A549 (cell line): ENCODE data around the gene FCMR. TPM values are rescaled to one million over a fixed set of nuclear protein-coding genes. Genes with fewer than 3 reads are reported as not detected.

Experiments used
- ATAC-seq, 2 experiments: fragments of 200-7000 bp in 1 of 2; fragments of >200 bp in 1 of 2; cut with Nextera tagmentation in 1 of 2; cut with Tn5 transposase in 1 of 2; 3 replicates each; pipeline versions ENCODE4 v1.8.0 to v1.9.1; 2018 to 2020; ENCODE audit warnings: mild to moderate bottlenecking in 1 of 2, moderate library complexity in 1 of 2
- CTCF ChIA-PET: fragments of 300-600 bp; sonication (Branson Sonifier 250); formaldehyde crosslinking; extraction: SDS; loops from one replicate; lab custom pipeline; 2021; ENCODE audit warnings: antibody characterized with exemption, inconsistent platforms; lab: Yijun Ruan, JAX
- POLR2A ChIA-PET: fragments of 350-600 bp; formaldehyde crosslinking; extraction: SDS; loops from one replicate; lab custom pipeline; 2021; ENCODE audit warnings: antibody characterized with exemption, inconsistent platforms; lab: Yijun Ruan, JAX
- DNase-seq, 2 experiments: peaks; one replicate each; pipeline versions ENCODE4 v3.0.0 to v3.0.0-alpha.2; 2011 to 2016; ENCODE audit warnings: low read depth in 1 of 2, low spot score in 1 of 2
- FAIRE-seq: peaks from 2 replicates; lab custom pipeline; 2011; peaks lifted over from hg19 to GRCh38; lab: Jason Lieb, UNC
- H3K27ac ChIP-seq, 2 experiments: fragments of >200 bp; sonication (Bioruptor Twin); formaldehyde crosslinking; 3 replicates each; pipeline ENCODE4 v1.5.1; 2016 to 2017
- H3K4me1 ChIP-seq: fragments of >200 bp; sonication (Bioruptor Twin); formaldehyde crosslinking; 3 replicates; pipeline ENCODE4 v1.6.1; 2016
- H3K4me2 ChIP-seq: fragments of >200 bp; sonication (Bioruptor Twin); formaldehyde crosslinking; 3 replicates; pipeline ENCODE4 v1.6.1; 2016
- H3K4me3 ChIP-seq: fragments of >200 bp; sonication (Bioruptor Twin); formaldehyde crosslinking; 3 replicates; pipeline ENCODE4 v1.5.1; 2016
- H3K9me3 ChIP-seq: fragments of >200 bp; sonication (Bioruptor Twin); formaldehyde crosslinking; 3 replicates; pipeline ENCODE4 v1.6.1; 2016
- CBX8 ChIP-seq: fragments of 200-600 bp; sonication (generic); IDR thresholded peaks from 2 replicates; pipeline ENCODE4 v1.6.1; 2016
- CEBPB ChIP-seq, 2 experiments: fragments of >200 bp in 1 of 2; sonication (Bioruptor Twin) in 1 of 2; formaldehyde crosslinking in 1 of 2; IDR thresholded peaks; 2 replicates each; pipeline ENCODE4 v1.6.1; 2012 to 2016
- CHD4 ChIP-seq: fragments of 200-600 bp; sonication (generic); IDR thresholded peaks from 2 replicates; pipeline ENCODE4 v1.6.1; 2016; ENCODE audit warnings: antibody characterized with exemption, mild to moderate bottlenecking, borderline replicate concordance
- CTCF ChIP-seq: fragments of >200 bp; sonication (Bioruptor Twin); formaldehyde crosslinking; IDR thresholded peaks from 3 replicates; pipeline ENCODE4 v1.5.1; 2016
- EHF ChIP-seq: fragments of 250-450 bp; sonication (Bioruptor Pico); IDR thresholded peaks from 2 replicates; pipeline ENCODE4 v1.5.0; 2020; ENCODE audit warnings: mild to moderate bottlenecking
- FOSL2 ChIP-seq, 2 experiments: fragments of 450-650 bp in 1 of 2; fragments of >200 bp in 1 of 2; sonication (Bioruptor Twin) in 1 of 2; formaldehyde crosslinking; IDR thresholded peaks; 2 replicates each; pipeline versions ENCODE4 v1.5.0 to v1.6.1; 2016 to 2020; ENCODE audit warnings: mild to moderate bottlenecking in 1 of 2, moderate library complexity in 1 of 2
- HOXB5 ChIP-seq: fragments of 250-450 bp; sonication (Bioruptor Pico); IDR thresholded peaks from 2 replicates; pipeline ENCODE4 v1.5.0; 2020; ENCODE audit warnings: mild to moderate bottlenecking, moderate library complexity
- MAFK ChIP-seq: fragments of 450-650 bp; IDR thresholded peaks from 2 replicates; pipeline ENCODE4 v1.6.1; 2014; ENCODE audit not compliant: partially characterized antibody
- MAZ ChIP-seq: fragments of 150-350 bp; IDR thresholded peaks from 2 replicates; pipeline ENCODE4 v1.6.1; 2014; ENCODE audit warnings: antibody characterized with exemption, low read depth, low read length, borderline replicate concordance
- MYC ChIP-seq: IDR thresholded peaks from 2 replicates; pipeline ENCODE4 v1.6.1; 2012; ENCODE audit warnings: mild to moderate bottlenecking, inconsistent platforms, low read length, improper control_type of control experiment, borderline replicate concordance
- PHF8 ChIP-seq: fragments of 200-600 bp; sonication (generic); IDR thresholded peaks from 2 replicates; pipeline ENCODE4 v1.6.1; 2016; ENCODE audit warnings: low read depth, mild to moderate bottlenecking, antibody characterized with exemption, moderate library complexity, borderline replicate concordance
- RAD21 ChIP-seq, 2 experiments: fragments of >200 bp in 1 of 2; sonication (Bioruptor Twin) in 1 of 2; formaldehyde crosslinking in 1 of 2; IDR thresholded peaks in 1 of 2; conservative IDR thresholded peaks in 1 of 2; 2 replicates in 1 of 2; 3 replicates in 1 of 2; pipeline ENCODE4 v1.6.1; 2012 to 2018; ENCODE audit warnings: inconsistent platforms in 1 of 2
- RCOR1 ChIP-seq: fragments of 150-350 bp; IDR thresholded peaks from 2 replicates; pipeline ENCODE4 v1.6.1; 2014; ENCODE audit warnings: antibody characterized with exemption, low read length, low read depth
- REST ChIP-seq: fragments of 200-600 bp; sonication (generic); IDR thresholded peaks from 2 replicates; pipeline ENCODE4 v1.6.1; 2016; ENCODE audit warnings: antibody characterized with exemption, mild to moderate bottlenecking, moderate library complexity
- RFX5 ChIP-seq: fragments of 450-650 bp; IDR thresholded peaks from 2 replicates; pipeline ENCODE4 v1.7.1; 2014; ENCODE audit warnings: antibody characterized with exemption, mild to moderate bottlenecking, moderate library complexity
- SMC3 ChIP-seq: fragments of >200 bp; sonication (Bioruptor Twin); formaldehyde crosslinking; IDR thresholded peaks from 3 replicates; pipeline ENCODE4 v1.6.1; 2018; ENCODE audit warnings: inconsistent platforms
- TFCP2L1 ChIP-seq: fragments of 250-450 bp; sonication (Bioruptor Pico); IDR thresholded peaks from 2 replicates; pipeline ENCODE4 v1.5.0; 2021; ENCODE audit warnings: mild to moderate bottlenecking
- TP53 ChIP-seq: fragments of 250-450 bp; sonication (Bioruptor Pico); IDR thresholded peaks from 2 replicates; pipeline ENCODE4 v1.5.0; 2021; ENCODE audit warnings: mild to moderate bottlenecking, moderate library complexity
- ZC3H11A ChIP-seq: fragments of 450-650 bp; IDR thresholded peaks from 2 replicates; pipeline ENCODE4 v1.6.1; 2014; ENCODE audit warnings: antibody characterized with exemption, mild to moderate bottlenecking
- ZSCAN20 ChIP-seq: fragments of 250-450 bp; sonication (Bioruptor Pico); IDR thresholded peaks from 2 replicates; pipeline ENCODE4 v1.8.0; 2022; ENCODE audit warnings: mild to moderate bottlenecking, moderate library complexity
- WGBS: methylation state at CpG from one replicate; pipeline ENCODE4 v1.1.6; 2017; ENCODE audit errors: missing lambda C conversion rate; 5-methylcytosine and 5-hydroxymethylcytosine counted together
- polyA plus RNA-seq, 4 experiments: library from polyadenylated mRNA; depleted of rRNA in 3 of 4; stranded (reverse); fragments of >200 nt; fragmentation: RNase III in 1 of 4; extraction: RNeasy Plus Mini Kit Qiagen cat#74134 plus additional on column Dnase treatment in 1 of 4; gene quantifications; 2 replicates in 3 of 4; 3 replicates in 1 of 4; pipeline ENCODE4 v1.2.3, GENCODE V29; 2011 to 2017
- TF ChIP-seq, protein P1 (sequence below): fragments of >200 bp; sonication (Bioruptor Twin); formaldehyde crosslinking; IDR thresholded peaks from 3 replicates; pipeline ENCODE4 v1.6.1; 2016

FCMR gene
- polyA plus RNA-seq, 2 of the 4 experiments (the other 2 are of a cell fraction): 0.19 to 0.93 TPM

- POLR2A ChIA-PET: no interaction called here
- peaks cover 7% of the 10 kb centered on the region; the same call in 1 of the 3 replicates for H3K4me1 ChIP-seq
- FAIRE-seq: no peak
- H3K4me2 ChIP-seq: no peak overlapping the region
- no peak for ATAC-seq
- no peak for DNase-seq
- 8% methylated on average over 1 of the region's 1 CpG for WGBS
- TF ChIP-seq MAFK (no peak), CEBPB (IDR thresholded peaks at IDR 0.05) (no peak), TP53 (no peak), RAD21 (conservative IDR thresholded peaks at IDR 0.05 in 1 of 2, IDR thresholded peaks at IDR 0.05 in 1 of 2) (no peak), TFCP2L1 (CRISPR knock-in tag) (no peak), CBX8 (no peak), EHF (CRISPR knock-in tag) (no peak), ZSCAN20 (CRISPR knock-in tag) (no peak), RCOR1 (no peak), PHF8 (no peak), MYC (no peak), HOXB5 (CRISPR knock-in tag) (no peak), ZC3H11A (no peak), RFX5 (no peak), SMC3 (no peak), REST (no peak), CHD4 (no peak), MAZ (no peak)
- TF ChIP-seq, all 56 proteins: peak for 0
- no peaks in the 10 kb centered on the region for H3K9me3 ChIP-seq
- CTCF ChIA-PET: interaction anchor here (2.4 kb wide), 1 partner anchor 46 kb away, joined by 13 read pairs; no protein-coding TSS in a partner anchor
- H3K27ac ChIP-seq: no peak overlapping the region
- no peak overlapping the region for H3K4me3 ChIP-seq
Measured at GRCh38 chr1:206863266-206863665, 58.5 kb downstream of the FCMR start.

GRCh38 chr1:206860165-206860564, 61.6 kb downstream of the FCMR start:
- no peak for ATAC-seq
- Histone ChIP-seq H3K4me3 (no peak overlapping the region), H3K4me1 (peaks cover 1% of the 10 kb centered on the region; the same call in 1 of the 3 replicates), H3K9me3 (no peaks in the 10 kb centered on the region), H3K27ac (no peak overlapping the region), H3K4me2 (no peak overlapping the region)
- POLR2A ChIA-PET: no interaction called here
- TF ChIP-seq CTCF (no peak), FOSL2 (IDR thresholded peaks at IDR 0.05) (no peak), FOSL2 (CRISPR knock-in tag; IDR thresholded peaks at IDR 0.05) (no peak), MAFK (peak; percentile 59)
- TF ChIP-seq, protein P1, sequence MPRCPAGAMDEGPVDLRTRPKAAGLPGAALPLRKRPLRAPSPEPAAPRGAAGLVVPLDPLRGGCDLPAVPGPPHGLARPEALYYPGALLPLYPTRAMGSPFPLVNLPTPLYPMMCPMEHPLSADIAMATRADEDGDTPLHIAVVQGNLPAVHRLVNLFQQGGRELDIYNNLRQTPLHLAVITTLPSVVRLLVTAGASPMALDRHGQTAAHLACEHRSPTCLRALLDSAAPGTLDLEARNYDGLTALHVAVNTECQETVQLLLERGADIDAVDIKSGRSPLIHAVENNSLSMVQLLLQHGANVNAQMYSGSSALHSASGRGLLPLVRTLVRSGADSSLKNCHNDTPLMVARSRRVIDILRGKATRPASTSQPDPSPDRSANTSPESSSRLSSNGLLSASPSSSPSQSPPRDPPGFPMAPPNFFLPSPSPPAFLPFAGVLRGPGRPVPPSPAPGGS: no peak
- 41% methylated on average over 4 of the region's 4 CpGs for WGBS
- CTCF ChIA-PET: interaction anchor here (1.0 to 1.8 kb wide), 7 partner anchors 12 to 125 kb away, joined by 3 to 11 read pairs (median 4); no protein-coding TSS in a partner anchor
- FAIRE-seq: no peak
- DNase-seq: no peak
